Mucosa of gallbladder (tissue), 1 donor: Measurements from ENCODE around the gene KIF1B. TPM values are rescaled to one million over a fixed set of nuclear protein-coding genes. Genes with fewer than 3 reads are reported as not detected.
"Not testable (repeated sequence)": the region's sequence is repeated elsewhere in the genome, so short reads cannot be mapped to it uniquely, and the experiment has no call there.

Source experiments
- DNase-seq: peaks from one replicate; pipeline ENCODE4 v3.0.0-alpha.2; 2020; ENCODE audit warnings: low spot score
- total RNA-seq: library from RNA; stranded (reverse); gene quantifications from one replicate; pipeline ENCODE4 v1.2.1, GENCODE V29; 2021
- donor health status: DM: no; HTN: no; CAD: no.

The KIF1B gene
- total RNA-seq, 1 donor from 2014 or later, result 45.7 TPM

- no peak for DNase-seq
Observed at GRCh38 chr1:10386761-10387676, 176.6 kb downstream of the KIF1B start.

GRCh38 chr1:10387677-10388386 lies 177.5 kb downstream of the KIF1B start:
- peak; percentile 14 for DNase-seq

- DNase-seq, result no peak
Observed at GRCh38 chr1:10388387-10388715, 178.0 kb downstream of the KIF1B start.

- DNase-seq, result no peak
Observed at GRCh38 chr1:10389271-10389973, 179.1 kb downstream of the KIF1B start.

- no peak for DNase-seq
Observed at GRCh38 chr1:10396870-10397269, 186.5 kb downstream of the KIF1B start.

GRCh38 chr1:10398278-10398733 lies 187.9 kb downstream of the KIF1B start:
- no peak for DNase-seq

GRCh38 chr1:10398734-10399443 lies 188.5 kb downstream of the KIF1B start, which contains the start of gene PGD:
PGD (plus strand) TSS chr1:10399064; CDS start chr1:10399118, 54 bp downstream.
- DNase-seq, result peak; percentile 99

GRCh38 chr1:10399444-10399941 lies 189.1 kb downstream of the KIF1B start:
- no peak for DNase-seq

- DNase-seq, result no peak
Observed at GRCh38 chr1:10400013-10400412, 189.6 kb downstream of the KIF1B start.

- DNase-seq, result no peak
Observed at GRCh38 chr1:10401281-10401680, 190.9 kb downstream of the KIF1B start.

GRCh38 chr1:10402729-10403274 lies 192.4 kb downstream of the KIF1B start:
- no peak for DNase-seq

GRCh38 chr1:10407201-10407600 lies 196.8 kb downstream of the KIF1B start:
- no peak for DNase-seq

GRCh38 chr1:10415211-10415930 lies 205.0 kb downstream of the KIF1B start:
- peak; percentile 39 for DNase-seq

GRCh38 chr1:10415967-10416366 lies 205.6 kb downstream of the KIF1B start:
- not testable (repeated sequence) for DNase-seq

GRCh38 chr1:10418741-10419140 lies 208.4 kb downstream of the KIF1B start:
- DNase-seq, result not testable (repeated sequence)

GRCh38 chr1:10419351-10419750 lies 209.0 kb downstream of the KIF1B start:
- DNase-seq, result no peak

- no peak for DNase-seq
Observed at GRCh38 chr1:10421637-10422036, 211.3 kb downstream of the KIF1B start.

GRCh38 chr1:10424034-10424433 lies 213.7 kb downstream of the KIF1B start:
- DNase-seq, result peak; percentile 31

GRCh38 chr1:10424651-10425050 lies 214.3 kb downstream of the KIF1B start:
- peak; percentile 27 for DNase-seq

- DNase-seq, result not testable (repeated sequence)
Observed at GRCh38 chr1:10425826-10426534, 215.6 kb downstream of the KIF1B start.
